ENCODE measurements around the gene FAF1.

FAF1 gene

GRCh38 chr1:50978144-50978851, 18.2 kb upstream of the FAF1 start:
- no peak for TF ChIP-seq CTCF (IDR thresholded peaks at IDR 0.05)
- peak overlapping the region; percentile 92 for H3K4me3 ChIP-seq
- peak; percentile 77 for DNase-seq (ENCODE audit: low spot score)
- H3K27ac ChIP-seq: peak overlapping the region; percentile 98

- Histone ChIP-seq H3K4me3 (peak overlapping the region; percentile 92), H3K27ac (peak overlapping the region; percentile 98)
- DNase-seq (ENCODE audit: low spot score): peak; percentile 83
- TF ChIP-seq CTCF (IDR thresholded peaks at IDR 0.05): no peak
Observed at GRCh38 chr1:50977575-50978143, 17.6 kb upstream of the FAF1 start.

GRCh38 chr1:50976890-50977574, 17.0 kb upstream of the FAF1 start:
- DNase-seq (ENCODE audit: low spot score): peak; percentile 76
- TF ChIP-seq CTCF (IDR thresholded peaks at IDR 0.05): no peak
- Histone ChIP-seq H3K27ac (peak overlapping the region; percentile 98), H3K4me3 (peak overlapping the region; percentile 92)

- Histone ChIP-seq H3K4me3 (peak overlapping the region; percentile 92), H3K27ac (peak overlapping the region; percentile 98)
- TF ChIP-seq CTCF (IDR thresholded peaks at IDR 0.05): no peak
- DNase-seq (ENCODE audit: low spot score): no peak
Observed at GRCh38 chr1:50976111-50976889, 16.2 kb upstream of the FAF1 start.

GRCh38 chr1:50975436-50975835, 15.4 kb upstream of the FAF1 start:
- Histone ChIP-seq H3K4me3 (no peak overlapping the region), H3K27ac (peak overlapping the region in 1 of 2 donors; percentile 98)
- no peak for TF ChIP-seq CTCF (IDR thresholded peaks at IDR 0.05)
- no peak for DNase-seq (ENCODE audit: low spot score)

GRCh38 chr1:50974618-50974935, 14.5 kb upstream of the FAF1 start:
- no peak for DNase-seq (ENCODE audit: low spot score)
- H3K4me3 ChIP-seq: peak overlapping the region; percentile 89
- TF ChIP-seq CTCF (IDR thresholded peaks at IDR 0.05): no peak
- peak overlapping the region; percentile 44 to 98 for H3K27ac ChIP-seq

Data from coronary artery (tissue), 2 donors.